Activated gamma-delta T cell treated with Interleukin-2 at 50 U/mL for 16 hours (primary cell): ENCODE results near the gene SDK2.

Experiments used
- DNase-seq: peaks from one replicate; pipeline ENCODE4 v3.0.0-alpha.2; 2020

Gene SDK2

DNA sequence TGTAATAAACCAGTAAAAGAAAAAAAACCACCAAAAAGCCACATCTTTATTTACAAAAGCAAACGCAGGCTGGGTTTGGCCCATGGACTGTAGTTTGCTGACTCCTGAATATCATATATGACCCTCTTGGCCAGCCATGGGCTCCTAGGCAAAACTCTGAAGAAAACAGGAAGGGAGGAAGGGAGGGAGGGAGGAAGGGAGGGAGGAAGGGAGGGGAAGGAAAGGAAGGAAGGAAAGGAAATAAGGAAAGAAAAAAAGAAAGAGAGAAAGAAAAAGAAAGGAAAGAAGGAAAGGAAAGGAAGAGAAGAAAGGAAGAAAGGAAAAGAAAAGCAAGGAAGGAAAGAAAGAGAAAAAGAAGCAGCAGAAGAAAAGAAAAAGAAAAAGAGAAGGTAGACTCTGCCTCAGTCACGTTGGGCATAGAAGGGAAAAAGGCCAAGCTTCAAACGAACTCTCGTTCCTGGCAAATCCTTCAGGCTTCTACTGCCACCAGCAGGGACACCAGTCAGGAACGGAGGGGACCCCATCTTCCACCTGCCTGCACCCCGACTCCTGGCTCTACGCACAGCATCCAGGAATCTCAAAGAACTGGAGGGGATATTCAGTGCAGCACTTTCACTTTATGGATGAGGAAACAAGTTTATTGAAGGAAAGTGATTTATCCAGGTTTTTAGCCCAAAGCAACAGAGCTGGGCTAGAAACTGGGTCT lies 354.5 kb downstream of the SDK2 start:
- no peak for DNase-seq

GRCh38 chr17:73288534-73289302 lies 355.5 kb downstream of the SDK2 start:
- no peak for DNase-seq

DNA sequence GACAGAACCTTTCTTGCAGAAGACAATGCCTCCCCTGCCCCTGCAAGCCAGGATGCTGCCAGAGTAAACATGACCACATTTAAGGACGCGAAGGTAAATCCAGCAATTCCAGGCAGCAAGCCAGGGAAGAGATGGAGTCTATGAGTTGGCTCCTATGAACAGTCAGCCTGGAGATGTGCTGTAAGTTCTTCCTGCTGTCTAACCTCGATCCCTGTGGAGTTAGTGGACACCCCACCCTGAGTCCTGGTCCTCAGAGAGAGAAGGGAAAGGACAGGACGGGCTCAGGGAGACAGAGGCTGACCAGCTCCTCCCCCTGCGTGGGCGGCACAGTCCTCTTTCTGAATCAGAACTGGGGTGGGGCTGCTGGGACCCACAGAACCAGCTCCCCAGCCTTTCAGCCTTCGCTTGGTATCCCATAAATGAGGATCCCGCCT lies 357.4 kb downstream of the SDK2 start:
- no peak for DNase-seq

GRCh38 chr17:73285916-73286862 lies 358.1 kb downstream of the SDK2 start:
- no peak for DNase-seq

DNA sequence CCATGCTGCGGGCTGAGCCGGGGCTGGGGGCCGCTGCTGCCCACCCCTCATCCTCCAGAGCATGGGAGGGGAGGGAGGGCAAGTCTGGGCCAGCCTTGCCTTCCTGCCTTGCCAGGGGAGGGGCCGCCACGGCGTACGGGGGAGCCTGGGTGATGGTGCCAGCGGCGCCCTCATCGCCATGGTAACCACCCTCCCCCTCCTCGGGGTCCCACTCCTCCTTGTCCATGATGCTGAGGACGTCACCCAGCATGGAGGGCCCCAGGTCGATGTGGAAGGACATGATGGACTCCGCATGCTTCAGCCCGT lies 358.7 kb downstream of the SDK2 start:
- no peak for DNase-seq

DNA sequence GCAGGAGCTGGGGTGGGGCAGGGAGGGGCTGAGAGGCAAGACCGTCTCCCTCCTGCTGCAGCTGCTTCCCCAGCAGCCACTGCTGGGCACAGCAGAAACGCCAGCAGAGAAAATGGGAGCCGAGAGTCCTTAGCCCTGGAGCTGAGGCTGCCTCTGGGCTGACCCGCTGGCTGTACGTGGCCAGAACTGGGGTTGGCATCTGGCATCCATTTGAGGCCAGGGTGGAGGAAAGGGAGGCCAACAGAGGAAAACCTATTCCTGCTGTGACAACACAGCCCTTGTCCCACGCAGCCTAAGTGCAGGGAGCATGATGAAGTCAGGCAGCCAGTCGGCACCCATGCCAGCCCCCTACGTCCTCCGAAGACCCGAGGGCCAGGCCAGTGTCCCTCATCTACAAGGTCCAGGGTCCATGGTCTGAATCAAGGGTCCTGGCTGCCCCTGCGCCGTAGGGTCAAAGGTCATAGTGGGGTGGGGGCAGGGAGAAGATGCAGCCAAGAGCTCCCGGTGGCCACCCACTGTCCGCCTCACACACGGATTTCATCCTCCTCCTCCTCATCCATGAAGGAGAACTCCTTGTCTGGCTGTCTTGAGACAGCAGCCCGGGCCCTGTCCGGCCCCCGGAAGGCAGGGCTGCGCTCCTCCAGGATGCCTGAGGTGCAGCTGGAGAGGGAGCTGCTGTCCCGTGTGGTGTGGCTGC lies 359.2 kb downstream of the SDK2 start:
- no peak for DNase-seq
